ENCODE results near the gene C18orf32.

GRCh38 chr18:49524951-49525350 lies 37.9 kb upstream of the C18orf32 start:
- TF ChIP-seq CTCF (IDR thresholded peaks at IDR 0.05) (no peak), POLR2A (IDR thresholded peaks at IDR 0.05) (no peak)
